Neutrophil (primary cell): ENCODE data around the gene ANKRD49.
A peak's percentile ranks its signal among the peaks of the same experiment; 100 is the strongest.

Source experiments
- H3K27ac ChIP-seq: fragments of 200-600 bp; sonication (generic); 2 replicates; pipeline ENCODE4 v1.5.1; 2016; ENCODE audit warnings: mild to moderate bottlenecking, moderate library complexity
- H3K27me3 ChIP-seq: fragments of 200-600 bp; sonication (generic); 2 replicates; pipeline ENCODE4 v1.6.0; 2016; ENCODE audit warnings: mild to moderate bottlenecking
- H3K36me3 ChIP-seq: fragments of 200-600 bp; sonication (generic); 2 replicates; pipeline ENCODE4 v1.5.1; 2017
- H3K4me1 ChIP-seq, 2 experiments: fragments of 200-600 bp in 1 of 2; sonication (generic) in 1 of 2; 1 replicate in 1 of 2; 2 replicates in 1 of 2; pipeline versions ENCODE4 v1.5.1 to v1.6.1; 2013 to 2016; ENCODE audit warnings: low read depth in 1 of 2, low read length in 1 of 2, mild to moderate bottlenecking in 1 of 2, moderate library complexity in 1 of 2; ENCODE audit not compliant: control insufficient read depth in 1 of 2, insufficient read depth in 1 of 2
- H3K4me3 ChIP-seq, 2 experiments: fragments of 200-600 bp in 1 of 2; sonication (generic) in 1 of 2; 1 replicate in 1 of 2; 2 replicates in 1 of 2; pipeline ENCODE4 v1.5.1; 2013 to 2016; ENCODE audit warnings: low read depth in 1 of 2, low read length in 1 of 2, mild to moderate bottlenecking in 1 of 2, moderate library complexity in 1 of 2
- H3K9me3 ChIP-seq: fragments of 200-600 bp; sonication (generic); 2 replicates; pipeline ENCODE4 v1.5.1; 2016
- CTCF ChIP-seq: fragments of 200-600 bp; sonication (generic); IDR thresholded peaks from 2 replicates; pipeline ENCODE4 v1.5.1; 2016; ENCODE audit warnings: antibody characterized with exemption

Gene ANKRD49

DNA sequence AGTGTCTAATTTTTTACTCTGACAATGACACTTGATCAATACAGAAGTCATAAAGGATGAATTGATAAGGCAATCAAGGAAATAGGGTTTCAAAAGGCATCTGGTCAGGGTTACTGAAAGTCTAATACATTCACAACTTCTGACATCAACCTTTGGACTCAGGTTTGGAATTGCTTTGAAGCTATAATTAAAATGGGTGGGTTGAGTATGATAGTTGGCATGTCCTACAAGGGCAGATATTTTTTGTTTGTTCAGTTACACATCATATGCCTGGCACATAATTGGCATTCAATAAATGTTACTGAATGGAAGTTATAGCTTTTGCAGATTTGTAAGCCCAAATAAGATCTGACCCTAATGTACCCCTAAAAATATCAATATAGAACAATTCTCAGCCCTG is 42.6 kb downstream of the ANKRD49 start:
- H3K4me3 ChIP-seq: no peak overlapping the region
- no peak for TF ChIP-seq CTCF
- H3K4me1 ChIP-seq: peaks cover 0 to 6% of the 10 kb centered on the region in 2 experiments
- no peaks in the 10 kb centered on the region for H3K27me3 ChIP-seq
- H3K27ac ChIP-seq: no peak overlapping the region
- H3K9me3 ChIP-seq: no peaks in the 10 kb centered on the region
- H3K36me3 ChIP-seq: no peaks in the 10 kb centered on the region

DNA sequence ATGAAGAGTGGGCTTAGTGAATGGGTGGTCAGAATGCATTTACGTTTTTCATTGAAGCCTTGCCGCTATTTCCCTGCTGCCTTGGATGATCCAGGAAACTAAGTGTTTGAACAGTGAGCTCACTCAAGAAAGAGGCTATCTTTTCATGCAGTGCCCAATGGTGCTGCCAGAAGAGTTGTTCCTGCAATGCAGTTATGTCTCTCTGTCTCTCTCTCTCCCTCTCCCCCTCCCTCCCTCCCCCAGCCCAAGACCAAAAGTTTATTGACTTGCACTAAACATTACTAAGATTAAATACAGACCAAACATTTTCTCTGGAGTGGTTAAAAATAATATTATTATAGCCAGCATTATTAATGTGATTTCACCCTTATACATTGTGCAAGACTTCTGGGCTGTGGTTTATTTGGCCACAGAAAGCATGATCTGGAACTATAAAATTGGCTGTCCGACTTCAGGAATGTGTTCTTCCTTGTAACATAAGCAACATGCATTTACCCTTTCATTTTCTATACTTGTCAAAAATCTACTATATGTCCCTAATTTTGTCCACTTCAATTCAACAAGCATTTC is 43.3 kb downstream of the ANKRD49 start:
- Histone ChIP-seq H3K27ac (no peak overlapping the region), H3K9me3 (no peaks in the 10 kb centered on the region), H3K27me3 (no peaks in the 10 kb centered on the region), H3K36me3 (no peaks in the 10 kb centered on the region), H3K4me3 (no peak overlapping the region), H3K4me1 (peaks cover 0 to 6% of the 10 kb centered on the region in 2 experiments)
- no peak for TF ChIP-seq CTCF

DNA sequence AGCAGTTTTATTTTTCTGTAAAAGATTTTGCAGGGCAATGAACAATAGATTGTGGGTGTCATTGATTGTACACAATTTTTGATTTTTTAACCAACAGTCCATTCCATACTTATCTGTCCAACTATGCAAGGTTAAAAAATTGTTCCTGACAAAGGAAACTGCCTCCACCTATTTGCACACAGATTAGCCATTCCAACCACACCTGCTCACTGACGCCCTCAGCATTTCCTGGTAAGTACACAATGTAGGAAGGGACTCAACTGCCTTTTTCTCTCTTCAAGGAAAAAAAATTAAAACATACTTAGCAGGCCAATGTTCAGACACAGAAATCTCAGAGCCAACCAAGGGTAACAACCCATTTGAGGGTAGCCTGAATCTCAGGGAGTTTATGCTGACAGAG is 45.6 kb downstream of the ANKRD49 start:
- H3K4me1 ChIP-seq: peaks cover 10 to 20% of the 10 kb centered on the region in 2 experiments

DNA sequence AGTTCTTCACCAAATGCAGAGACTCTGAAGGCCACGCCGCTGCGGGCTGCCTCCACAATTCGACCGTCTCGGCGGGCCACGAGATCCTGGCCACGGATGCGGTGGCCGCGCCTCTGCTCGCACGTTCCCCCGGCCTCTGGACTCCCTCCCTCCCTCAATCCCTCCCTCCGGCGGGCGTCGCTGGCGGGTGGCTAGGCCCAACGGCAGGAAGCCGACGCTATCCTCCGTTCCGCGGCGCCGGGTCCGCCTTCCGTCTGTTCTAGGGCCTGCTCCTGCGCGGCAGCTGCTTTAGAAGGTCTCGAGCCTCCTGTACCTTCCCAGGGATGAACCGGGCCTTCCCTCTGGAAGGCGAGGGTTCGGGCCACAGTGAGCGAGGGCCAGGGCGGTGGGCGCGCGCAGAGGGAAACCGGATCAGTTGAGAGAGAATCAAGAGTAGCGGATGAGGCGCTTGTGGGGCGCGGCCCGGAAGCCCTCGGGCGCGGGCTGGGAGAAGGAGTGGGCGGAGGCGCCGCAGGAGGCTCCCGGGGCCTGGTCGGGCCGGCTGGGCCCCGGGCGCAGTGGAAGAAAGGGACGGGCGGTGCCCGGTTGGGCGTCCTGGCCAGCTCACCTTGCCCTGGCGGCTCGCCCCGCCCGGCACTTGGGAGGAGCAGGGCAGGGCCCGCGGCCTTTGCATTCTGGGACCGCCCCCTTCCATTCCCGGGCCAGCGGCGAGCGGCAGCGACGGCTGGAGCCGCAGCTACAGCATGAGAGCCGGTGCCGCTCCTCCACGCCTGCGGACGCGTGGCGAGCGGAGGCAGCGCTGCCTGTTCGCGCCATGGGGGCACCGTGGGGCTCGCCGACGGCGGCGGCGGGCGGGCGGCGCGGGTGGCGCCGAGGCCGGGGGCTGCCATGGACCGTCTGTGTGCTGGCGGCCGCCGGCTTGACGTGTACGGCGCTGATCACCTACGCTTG is 50.2 kb downstream of the ANKRD49 start, which contains the start of gene FUT4:
Gene FUT4, plus strand, starts transcription at position 227 of the 951 bp plus-strand sequence. Its CDS starts 213 bp downstream, at position 440.
- H3K27me3 ChIP-seq: no peaks in the 10 kb centered on the region
- peaks cover 46 to 51% of the 10 kb centered on the region in 2 experiments for H3K4me1 ChIP-seq
- no peak for TF ChIP-seq CTCF
- H3K36me3 ChIP-seq: no peaks in the 10 kb centered on the region
- peak within 1 kb of the TSS; percentile 92 for H3K27ac ChIP-seq
- peak within 1 kb of the TSS; percentile 79 to 82 for H3K4me3 ChIP-seq
- H3K9me3 ChIP-seq: no peaks in the 10 kb centered on the region

More for the DNA sequence above, 45.6 kb downstream of the ANKRD49 start:
- Histone ChIP-seq H3K9me3 (no peaks in the 10 kb centered on the region), H3K27ac (no peak overlapping the region), H3K36me3 (no peaks in the 10 kb centered on the region), H3K4me3 (no peak overlapping the region), H3K27me3 (no peaks in the 10 kb centered on the region)
- TF ChIP-seq CTCF: no peak

DNA sequence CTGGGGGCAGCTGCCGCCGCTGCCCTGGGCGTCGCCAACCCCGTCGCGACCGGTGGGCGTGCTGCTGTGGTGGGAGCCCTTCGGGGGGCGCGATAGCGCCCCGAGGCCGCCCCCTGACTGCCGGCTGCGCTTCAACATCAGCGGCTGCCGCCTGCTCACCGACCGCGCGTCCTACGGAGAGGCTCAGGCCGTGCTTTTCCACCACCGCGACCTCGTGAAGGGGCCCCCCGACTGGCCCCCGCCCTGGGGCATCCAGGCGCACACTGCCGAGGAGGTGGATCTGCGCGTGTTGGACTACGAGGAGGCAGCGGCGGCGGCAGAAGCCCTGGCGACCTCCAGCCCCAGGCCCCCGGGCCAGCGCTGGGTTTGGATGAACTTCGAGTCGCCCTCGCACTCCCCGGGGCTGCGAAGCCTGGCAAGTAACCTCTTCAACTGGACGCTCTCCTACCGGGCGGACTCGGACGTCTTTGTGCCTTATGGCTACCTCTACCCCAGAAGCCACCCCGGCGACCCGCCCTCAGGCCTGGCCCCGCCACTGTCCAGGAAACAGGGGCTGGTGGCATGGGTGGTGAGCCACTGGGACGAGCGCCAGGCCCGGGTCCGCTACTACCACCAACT is 51.0 kb downstream of the ANKRD49 start:
- Histone ChIP-seq H3K9me3 (no peaks in the 10 kb centered on the region), H3K4me3 (peak overlapping the region; percentile 79 to 82), H3K27me3 (no peaks in the 10 kb centered on the region), H3K36me3 (no peaks in the 10 kb centered on the region), H3K4me1 (peaks cover 54 to 59% of the 10 kb centered on the region in 2 experiments), H3K27ac (peak overlapping the region; percentile 92)
- no peak for TF ChIP-seq CTCF
